Measurements from ENCODE around the gene DIPK2A.
A peak's percentile ranks its signal among the peaks of the same experiment; 100 is the strongest.

DIPK2A gene

GRCh38 chr3:143961342-143961741, 10.3 kb upstream of the DIPK2A start:
- no peak overlapping the region for H3K4me3 ChIP-seq (ENCODE audit: low read depth, low read length)
- DNase-seq (ENCODE audit: low read depth): no peak
- TF ChIP-seq CTCF (IDR thresholded peaks at IDR 0.05; ENCODE audit: insufficient read depth, low read depth, low read length, missing control alignments): no peak

GRCh38 chr3:143963946-143964345, 7.7 kb upstream of the DIPK2A start:
- H3K4me3 ChIP-seq (ENCODE audit: low read depth, low read length): no peak overlapping the region
- DNase-seq (ENCODE audit: low read depth): no peak
- TF ChIP-seq CTCF (IDR thresholded peaks at IDR 0.05; ENCODE audit: insufficient read depth, low read depth, low read length, missing control alignments): no peak

GRCh38 chr3:143970773-143971358, 757 bp upstream of the DIPK2A start:
- peak; percentile 79 for DNase-seq (ENCODE audit: low read depth)
- no peak for TF ChIP-seq CTCF (IDR thresholded peaks at IDR 0.05; ENCODE audit: insufficient read depth, low read depth, low read length, missing control alignments)

GRCh38 chr3:143972155-143972504, 507 bp downstream of the DIPK2A start:
- DNase-seq (ENCODE audit: low read depth): no peak
- H3K4me3 ChIP-seq (ENCODE audit: low read depth, low read length): peak overlapping the region; percentile 97
- no peak for TF ChIP-seq CTCF (IDR thresholded peaks at IDR 0.05; ENCODE audit: insufficient read depth, low read depth, low read length, missing control alignments)

More at GRCh38 chr3:143970773-143971358, 757 bp upstream of the DIPK2A start:
- H3K4me3 ChIP-seq (ENCODE audit: low read depth, low read length): peak overlapping the region; percentile 97

- DNase-seq (ENCODE audit: low read depth): peak; percentile 92
- peak; percentile 57 for TF ChIP-seq CTCF (IDR thresholded peaks at IDR 0.05; ENCODE audit: insufficient read depth, low read depth, low read length, missing control alignments)
- H3K4me3 ChIP-seq (ENCODE audit: low read depth, low read length): peak overlapping the region; percentile 97
Observed at GRCh38 chr3:143972505-143973258, 1.1 kb downstream of the DIPK2A start.

- TF ChIP-seq CTCF (IDR thresholded peaks at IDR 0.05; ENCODE audit: insufficient read depth, low read depth, low read length, missing control alignments): no peak
- H3K4me3 ChIP-seq (ENCODE audit: low read depth, low read length): peak overlapping the region; percentile 97
- peak; percentile 93 for DNase-seq (ENCODE audit: low read depth)
Observed at GRCh38 chr3:143973259-143974021, 1.8 kb downstream of the DIPK2A start.

All from GM12865 (cell line).